ENCODE data around the gene KCNH8. TPM values are rescaled to one million over a fixed set of nuclear protein-coding genes. Genes with fewer than 3 reads are reported as not detected.

Gene KCNH8
- total RNA-seq, 3 donors from 2014 or later (not counting 1 experiment from before 2014, with no cell fraction given): 0.10 TPM; not detected in 2

- Histone ChIP-seq H3K27me3 (ENCODE audit: control insufficient read depth, insufficient read depth, low read length) (no peaks in the 10 kb centered on the region), H3K27ac (ENCODE audit: low read length) (no peak overlapping the region), H3K9me3 (ENCODE audit: control insufficient read depth, insufficient read depth, low read length) (peaks cover 2% of the 10 kb centered on the region), H3K4me1 (ENCODE audit: control insufficient read depth, insufficient read depth, low read length) (no peaks in the 10 kb centered on the region), H3K36me3 (ENCODE audit: control insufficient read depth, insufficient read depth, low read length) (no peaks in the 10 kb centered on the region), H3K4me3 (ENCODE audit: low read length) (no peak overlapping the region)
- Mint-ChIP-seq H3K27ac (no peak overlapping the region), H3K36me3 (no peaks in the 10 kb centered on the region), H3K27me3 (ENCODE audit: low read depth in 2 of 2) (no peaks in the 10 kb centered on the region), H3K4me1 (peaks cover 0 to 4% of the 10 kb centered on the region in 2 donors), H3K9me3 (peaks cover 4 to 5% of the 10 kb centered on the region in 2 donors), H3K4me3 (no peak overlapping the region)
- DNase-seq: no peak
- WGBS (ENCODE audit: insufficient coverage): 75% methylated on average over 2 of the region's 2 CpGs
- intact Hi-C loops (cut with micrococcal nuclease): no loop called here
- no peak for TF ChIP-seq CTCF (IDR thresholded peaks at IDR 0.05)
- no peak for ATAC-seq
Measured at GRCh38 chr3:19547665-19548464, 399.6 kb downstream of the KCNH8 start.

- TF ChIP-seq CTCF (IDR thresholded peaks at IDR 0.05): no peak
- H3K4me3 Mint-ChIP-seq: no peak overlapping the region
- no peak overlapping the region for H3K4me3 ChIP-seq (ENCODE audit: low read length)
- H3K4me1 ChIP-seq (ENCODE audit: control insufficient read depth, insufficient read depth, low read length): no peaks in the 10 kb centered on the region
- 50% methylated on average over 4 of the region's 4 CpGs for WGBS (ENCODE audit: insufficient coverage)
- no peaks in the 10 kb centered on the region for H3K27me3 ChIP-seq (ENCODE audit: control insufficient read depth, insufficient read depth, low read length)
- intact Hi-C loops (cut with micrococcal nuclease): no loop called here
- ATAC-seq (no peak), DNase-seq (no peak)
- H3K4me1 Mint-ChIP-seq: no peaks in the 10 kb centered on the region
- H3K36me3 Mint-ChIP-seq: no peaks in the 10 kb centered on the region
- peaks cover 2% of the 10 kb centered on the region for H3K9me3 ChIP-seq (ENCODE audit: control insufficient read depth, insufficient read depth, low read length)
- H3K36me3 ChIP-seq (ENCODE audit: control insufficient read depth, insufficient read depth, low read length): no peaks in the 10 kb centered on the region
- H3K9me3 Mint-ChIP-seq: peaks cover 0 to 2% of the 10 kb centered on the region in 2 donors
- H3K27me3 Mint-ChIP-seq (ENCODE audit: low read depth in 2 of 2): no peaks in the 10 kb centered on the region
- no peak overlapping the region for H3K27ac Mint-ChIP-seq
- H3K27ac ChIP-seq (ENCODE audit: low read length): no peak overlapping the region
Measured at GRCh38 chr3:19559724-19560442, 411.6 kb downstream of the KCNH8 start.

GRCh38 chr3:19573644-19574043, 425.3 kb downstream of the KCNH8 start:
- peaks cover 8 to 12% of the 10 kb centered on the region in 2 donors for H3K9me3 Mint-ChIP-seq
- Histone ChIP-seq H3K4me3 (ENCODE audit: low read length) (no peak overlapping the region), H3K9me3 (ENCODE audit: control insufficient read depth, insufficient read depth, low read length) (no peaks in the 10 kb centered on the region), H3K27ac (ENCODE audit: low read length) (no peak overlapping the region), H3K4me1 (ENCODE audit: control insufficient read depth, insufficient read depth, low read length) (no peaks in the 10 kb centered on the region), H3K27me3 (ENCODE audit: control insufficient read depth, insufficient read depth, low read length) (no peaks in the 10 kb centered on the region), H3K36me3 (ENCODE audit: control insufficient read depth, insufficient read depth, low read length) (no peaks in the 10 kb centered on the region)
- no peak for TF ChIP-seq CTCF (IDR thresholded peaks at IDR 0.05)
- DNase-seq (no peak), ATAC-seq (no peak)
- no peak overlapping the region for H3K4me3 Mint-ChIP-seq
- H3K27me3 Mint-ChIP-seq (ENCODE audit: low read depth in 2 of 2): no peaks in the 10 kb centered on the region
- 85% methylated on average over 2 of the region's 2 CpGs for WGBS (ENCODE audit: insufficient coverage)
- intact Hi-C loops (cut with micrococcal nuclease): no loop called here
- no peak overlapping the region for H3K27ac Mint-ChIP-seq
- H3K36me3 Mint-ChIP-seq: no peaks in the 10 kb centered on the region
- H3K4me1 Mint-ChIP-seq: no peaks in the 10 kb centered on the region

Data from natural killer cell (primary cell).